ENCODE data around the gene TMEM44.

Gene TMEM44

GRCh38 chr3:194572944-194573491 lies 60.2 kb downstream of the TMEM44 start:
- Histone ChIP-seq H3K27me3 (ENCODE audit: low read length) (no peaks in the 10 kb centered on the region), H3K4me3 (ENCODE audit: insufficient read depth, low read length, poor library complexity, severe bottlenecking) (no peak overlapping the region), H3K27ac (ENCODE audit: low read depth, low read length) (no peak overlapping the region), H3K4me2 (ENCODE audit: low read depth, low read length, poor library complexity, severe bottlenecking) (no peak overlapping the region), H3K9me2 (replicated peaks; ENCODE audit: insufficient read depth, low read length) (no peaks in the 10 kb centered on the region), H2AFZ (ENCODE audit: low read depth, low read length, severe bottlenecking) (no peak overlapping the region), H3F3A (ENCODE audit: insufficient read depth) (no peaks in the 10 kb centered on the region), H3K9ac (ENCODE audit: low read length) (no peak overlapping the region), H3K79me2 (ENCODE audit: insufficient read depth, low read length) (no peaks in the 10 kb centered on the region), H4K20me1 (ENCODE audit: low read depth, low read length) (no peaks in the 10 kb centered on the region), H3K9me3 (ENCODE audit: insufficient read depth, low read length) (no peaks in the 10 kb centered on the region), H3K36me3 (ENCODE audit: low read length) (no peaks in the 10 kb centered on the region)
- TF ChIP-seq EZH2phosphoT487 (conservative IDR thresholded peaks at IDR 0.05; ENCODE audit: low read length) (no peak), CTCF (IDR thresholded peaks at IDR 0.05; ENCODE audit: insufficient read depth, low read length, poor library complexity, severe bottlenecking) (no peak)

- TF ChIP-seq EZH2phosphoT487 (conservative IDR thresholded peaks at IDR 0.05; ENCODE audit: low read length) (no peak), CTCF (IDR thresholded peaks at IDR 0.05; ENCODE audit: insufficient read depth, low read length, poor library complexity, severe bottlenecking) (no peak)
- no peaks in the 10 kb centered on the region for H3K79me2 ChIP-seq (ENCODE audit: insufficient read depth, low read length)
- no peaks in the 10 kb centered on the region for H4K20me1 ChIP-seq (ENCODE audit: low read depth, low read length)
- H3K27me3 ChIP-seq (ENCODE audit: low read length), result no peaks in the 10 kb centered on the region
- H3K4me3 ChIP-seq (ENCODE audit: insufficient read depth, low read length, poor library complexity, severe bottlenecking), result no peak overlapping the region
- H3F3A ChIP-seq (ENCODE audit: insufficient read depth), result no peaks in the 10 kb centered on the region
- H3K36me3 ChIP-seq (ENCODE audit: low read length), result no peaks in the 10 kb centered on the region
- no peaks in the 10 kb centered on the region for H3K9me2 ChIP-seq (replicated peaks; ENCODE audit: insufficient read depth, low read length)
- H3K9ac ChIP-seq (ENCODE audit: low read length), result no peak overlapping the region
- H3K4me2 ChIP-seq (ENCODE audit: low read depth, low read length, poor library complexity, severe bottlenecking), result no peak overlapping the region
- no peaks in the 10 kb centered on the region for H3K9me3 ChIP-seq (ENCODE audit: insufficient read depth, low read length)
- H3K27ac ChIP-seq (ENCODE audit: low read depth, low read length), result no peak overlapping the region
- H2AFZ ChIP-seq (ENCODE audit: low read depth, low read length, severe bottlenecking), result no peak overlapping the region
Observed at GRCh38 chr3:194572143-194572789, 61.0 kb downstream of the TMEM44 start.

GRCh38 chr3:194571491-194572142 lies 61.6 kb downstream of the TMEM44 start:
- H3F3A ChIP-seq (ENCODE audit: insufficient read depth), result no peaks in the 10 kb centered on the region
- H3K27ac ChIP-seq (ENCODE audit: low read depth, low read length), result no peak overlapping the region
- H3K9me3 ChIP-seq (ENCODE audit: insufficient read depth, low read length), result no peaks in the 10 kb centered on the region
- no peaks in the 10 kb centered on the region for H3K27me3 ChIP-seq (ENCODE audit: low read length)
- no peak for TF ChIP-seq CTCF (IDR thresholded peaks at IDR 0.05; ENCODE audit: insufficient read depth, low read length, poor library complexity, severe bottlenecking)
- TF ChIP-seq EZH2phosphoT487 (conservative IDR thresholded peaks at IDR 0.05; ENCODE audit: low read length), result no peak
- H3K9ac ChIP-seq (ENCODE audit: low read length), result no peak overlapping the region
- H3K4me3 ChIP-seq (ENCODE audit: insufficient read depth, low read length, poor library complexity, severe bottlenecking), result no peak overlapping the region
- no peaks in the 10 kb centered on the region for H3K9me2 ChIP-seq (replicated peaks; ENCODE audit: insufficient read depth, low read length)
- no peak overlapping the region for H3K4me2 ChIP-seq (ENCODE audit: low read depth, low read length, poor library complexity, severe bottlenecking)
- H3K36me3 ChIP-seq (ENCODE audit: low read length), result no peaks in the 10 kb centered on the region
- no peaks in the 10 kb centered on the region for H4K20me1 ChIP-seq (ENCODE audit: low read depth, low read length)
- H2AFZ ChIP-seq (ENCODE audit: low read depth, low read length, severe bottlenecking), result no peak overlapping the region
- H3K79me2 ChIP-seq (ENCODE audit: insufficient read depth, low read length), result no peaks in the 10 kb centered on the region
